Activated CD8-positive, alpha-beta T cell treated with anti-CD3 and anti-CD28 coated beads for 36 hours (primary cell): ENCODE measurements around the gene PLD5. TPM values are rescaled to one million over a fixed set of nuclear protein-coding genes. Genes with fewer than 3 reads are reported as not detected.

Experiments used
- ATAC-seq: fragments of 200-7000 bp; cut with Tn5 transposase; one replicate; pipeline ENCODE4 v1.10.0; 2021; ENCODE audit warnings: mild to moderate bottlenecking, moderate library complexity
- CTCF ChIA-PET: fragments of 350-600 bp; sonication (Branson Sonifier 250); formaldehyde crosslinking; loops from one replicate; lab custom pipeline; 2021; ENCODE audit warnings: antibody characterized with exemption; lab: Charles Lee
- POLR2A ChIA-PET: fragments of 350-600 bp; sonication (Branson Sonifier 250); formaldehyde crosslinking; loops from one replicate; lab custom pipeline; 2021; ENCODE audit warnings: antibody characterized with exemption; lab: Charles Lee
- DNase-seq: peaks from one replicate; pipeline ENCODE4 v3.0.0-alpha.2; 2020
- H3K27ac Mint-ChIP-seq: one replicate; pipeline ENCODE4 v1.8.0; 2021; ENCODE audit warnings: mild to moderate bottlenecking, mixed read lengths
- H3K27me3 Mint-ChIP-seq: one replicate; pipeline ENCODE4 v1.8.0; 2021; ENCODE audit warnings: mixed read lengths
- H3K36me3 Mint-ChIP-seq: one replicate; pipeline ENCODE4 v1.8.0; 2021; ENCODE audit warnings: low read depth, mixed read lengths
- H3K4me1 Mint-ChIP-seq: one replicate; pipeline ENCODE4 v1.8.0; 2021; ENCODE audit warnings: low read depth, mixed read lengths
- H3K4me3 Mint-ChIP-seq: one replicate; pipeline ENCODE4 v1.8.0; 2021; ENCODE audit warnings: mild to moderate bottlenecking, moderate library complexity, mixed read lengths
- H3K9me3 Mint-ChIP-seq: one replicate; pipeline ENCODE4 v1.8.0; 2021; ENCODE audit warnings: mixed read lengths
- CTCF ChIP-seq: fragments of 200-600 bp; IDR thresholded peaks from one replicate; pipeline ENCODE4 v1.8.0; 2022; ENCODE audit warnings: antibody characterized with exemption, mild to moderate bottlenecking
- intact Hi-C: fragments of 100-400 bp; cut with micrococcal nuclease; formaldehyde crosslinking; loops from one replicate; pipeline ENCODE4 v1.10.0; 2022
- total RNA-seq, 2 experiments: library from RNA; stranded (reverse); gene quantifications; one replicate each; pipeline ENCODE4 v1.2.3, GENCODE V29; 2021

PLD5 gene
- total RNA-seq, 2 experiments from 2014 or later: not detected

DNA sequence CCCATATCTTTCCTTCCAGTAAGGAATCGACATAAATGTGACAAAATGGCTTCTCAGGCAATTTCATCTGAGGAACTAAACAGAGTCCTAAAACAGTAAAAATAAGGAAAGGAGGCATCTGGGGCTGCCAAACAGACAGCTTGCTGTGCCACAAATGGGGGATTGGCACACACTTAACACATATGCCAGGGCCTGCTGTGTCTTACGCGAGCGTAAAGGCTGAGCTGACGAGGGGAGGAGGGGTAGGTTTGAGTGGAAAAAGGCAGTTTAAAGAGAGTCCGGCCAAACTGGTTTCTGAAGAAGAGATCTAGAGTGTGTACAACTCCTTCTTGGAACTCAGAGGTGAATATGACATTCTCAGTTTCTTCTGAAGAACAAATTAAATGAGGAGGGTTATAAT, 281.5 kb downstream of the PLD5 start:
- intact Hi-C loops: no loop called here
- no peak for TF ChIP-seq CTCF
- ChIA-PET CTCF (no interaction called here), POLR2A (no interaction called here)
- H3K36me3 Mint-ChIP-seq: no peaks in the 10 kb centered on the region
- DNase-seq: no peak
- H3K27ac Mint-ChIP-seq: no peak overlapping the region
- H3K4me1 Mint-ChIP-seq: no peaks in the 10 kb centered on the region
- ATAC-seq: no peak
- no peak overlapping the region for H3K4me3 Mint-ChIP-seq
- no peaks in the 10 kb centered on the region for H3K9me3 Mint-ChIP-seq
- peaks cover 1% of the 10 kb centered on the region for H3K27me3 Mint-ChIP-seq

DNA sequence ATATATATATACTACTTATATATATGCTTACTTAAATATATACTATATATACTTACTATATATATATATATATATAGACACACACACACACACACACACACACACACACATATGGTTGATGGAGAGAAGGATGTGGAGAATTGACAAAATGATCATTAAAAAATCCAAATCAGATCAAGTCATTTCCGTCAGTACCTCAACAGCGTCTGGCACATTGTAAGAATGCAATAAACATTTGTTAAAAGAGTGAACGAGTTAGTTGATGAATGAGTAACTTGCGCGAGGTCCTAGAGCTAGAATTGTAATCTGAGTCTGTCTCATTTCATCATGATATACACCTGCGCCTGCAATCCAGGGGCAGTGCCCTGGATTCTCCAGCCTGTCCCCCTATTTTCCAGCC, 282.6 kb downstream of the PLD5 start:
- intact Hi-C loops: no loop called here
- POLR2A ChIA-PET: no interaction called here

GRCh38 chr1:242240691-242241090, 283.8 kb downstream of the PLD5 start:
- TF ChIP-seq CTCF: no peak
- Mint-ChIP-seq H3K36me3 (no peaks in the 10 kb centered on the region), H3K4me1 (no peaks in the 10 kb centered on the region), H3K9me3 (no peaks in the 10 kb centered on the region), H3K27ac (no peak overlapping the region), H3K27me3 (peaks cover 1% of the 10 kb centered on the region), H3K4me3 (no peak overlapping the region)
- CTCF ChIA-PET: no interaction called here
- intact Hi-C loops: no loop called here
- ATAC-seq: no peak
- POLR2A ChIA-PET: no interaction called here
- DNase-seq: no peak

More for the DNA sequence above, 282.6 kb downstream of the PLD5 start:
- H3K27ac Mint-ChIP-seq: no peak overlapping the region
- TF ChIP-seq CTCF: no peak
- CTCF ChIA-PET: no interaction called here
- ATAC-seq (no peak), DNase-seq (no peak)
- H3K9me3 Mint-ChIP-seq: no peaks in the 10 kb centered on the region
- no peaks in the 10 kb centered on the region for H3K36me3 Mint-ChIP-seq
- H3K4me3 Mint-ChIP-seq: no peak overlapping the region
- H3K27me3 Mint-ChIP-seq: peaks cover 1% of the 10 kb centered on the region
- H3K4me1 Mint-ChIP-seq: no peaks in the 10 kb centered on the region

DNA sequence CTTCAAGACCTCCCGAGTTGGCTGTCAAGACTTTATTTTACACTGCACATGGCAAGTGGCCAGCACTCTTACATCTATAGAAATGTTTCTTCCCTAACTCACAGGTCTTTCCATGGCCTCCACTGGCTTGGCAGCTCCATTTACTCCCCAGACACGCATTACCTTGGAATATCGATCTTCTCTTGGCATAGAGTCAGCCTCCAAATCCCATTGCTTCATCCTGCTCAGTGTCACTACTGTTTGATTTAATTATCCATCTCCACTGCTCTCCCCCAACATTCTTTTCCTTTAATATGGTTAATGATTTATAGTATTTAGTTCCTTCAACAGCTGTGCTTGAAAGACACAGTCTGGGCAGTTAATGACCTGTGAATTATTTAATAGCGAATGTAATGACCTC, 284.4 kb downstream of the PLD5 start:
- CTCF ChIA-PET: no interaction called here
- intact Hi-C loops: no loop called here
- Mint-ChIP-seq H3K27ac (no peak overlapping the region), H3K4me3 (no peak overlapping the region), H3K27me3 (peaks cover 1% of the 10 kb centered on the region), H3K9me3 (no peaks in the 10 kb centered on the region), H3K4me1 (no peaks in the 10 kb centered on the region), H3K36me3 (no peaks in the 10 kb centered on the region)
- no peak for TF ChIP-seq CTCF
- POLR2A ChIA-PET: no interaction called here
- no peak for ATAC-seq
- DNase-seq: no peak

GRCh38 chr1:242239398-242239797, 285.1 kb downstream of the PLD5 start:
- H3K27ac Mint-ChIP-seq: no peak overlapping the region
- intact Hi-C loops: no loop called here

More at GRCh38 chr1:242239398-242239797, 285.1 kb downstream of the PLD5 start:
- no peak for ATAC-seq
- Mint-ChIP-seq H3K9me3 (no peaks in the 10 kb centered on the region), H3K4me3 (no peak overlapping the region), H3K36me3 (no peaks in the 10 kb centered on the region), H3K4me1 (no peaks in the 10 kb centered on the region), H3K27me3 (peaks cover 1% of the 10 kb centered on the region)
- TF ChIP-seq CTCF: no peak
- ChIA-PET POLR2A (no interaction called here), CTCF (no interaction called here)
- no peak for DNase-seq
